SK-N-SH treated with all-trans-retinoic acid at 6 μM for 48 hours (cell line): ENCODE data around the gene LRRC8E.

Experiments used
- ATAC-seq: fragments of 200-7000 bp; cut with Tn5 transposase; 3 replicates; pipeline ENCODE4 v1.9.1; 2020; ENCODE audit warnings: mild to moderate bottlenecking, moderate library complexity
- ARNTL ChIP-seq: fragments of 450-650 bp; formaldehyde crosslinking; IDR thresholded peaks from 2 replicates; pipeline ENCODE4 v1.5.0; 2020; ENCODE audit warnings: low read depth, mild to moderate bottlenecking, moderate library complexity, borderline replicate concordance
- BACH2 ChIP-seq: fragments of 250-450 bp; sonication (Bioruptor Pico); IDR thresholded peaks from 2 replicates; pipeline ENCODE4 v1.9.0; 2021; ENCODE audit warnings: mild to moderate bottlenecking, borderline replicate concordance
- CSDC2 ChIP-seq: fragments of 250-450 bp; sonication (Bioruptor Pico); IDR thresholded peaks from 2 replicates; pipeline ENCODE4 v1.5.0; 2020; ENCODE audit warnings: mild to moderate bottlenecking, moderate library complexity
- ESRRG ChIP-seq: fragments of 250-450 bp; sonication (Bioruptor Pico); IDR thresholded peaks from 2 replicates; pipeline ENCODE4 v1.6.1; 2021; ENCODE audit warnings: mild to moderate bottlenecking
- ISL1 ChIP-seq: fragments of 250-450 bp; sonication (Bioruptor Pico); IDR thresholded peaks from 2 replicates; pipeline ENCODE4 v2.1.2; 2022; ENCODE audit warnings: mild to moderate bottlenecking, moderate library complexity
- OSR1 ChIP-seq: fragments of 250-450 bp; sonication (Bioruptor Pico); IDR thresholded peaks from 2 replicates; pipeline ENCODE4 v1.8.0; 2022; ENCODE audit warnings: moderate library complexity, mild to moderate bottlenecking, inconsistent platforms
- RARB ChIP-seq: fragments of 250-450 bp; sonication (Bioruptor Pico); IDR thresholded peaks from 2 replicates; pipeline ENCODE4 v1.8.0; 2021; ENCODE audit warnings: mild to moderate bottlenecking, moderate library complexity
- SNAI2 ChIP-seq: fragments of 250-450 bp; sonication (Bioruptor Pico); IDR thresholded peaks from 2 replicates; pipeline ENCODE4 v1.5.0; 2020; ENCODE audit warnings: mild to moderate bottlenecking, moderate library complexity
- TCF4 ChIP-seq: fragments of 250-450 bp; sonication (Bioruptor Pico); IDR thresholded peaks from 2 replicates; pipeline ENCODE4 v1.8.0; 2021; ENCODE audit warnings: mild to moderate bottlenecking, moderate library complexity, borderline replicate concordance
- TOX ChIP-seq: fragments of 250-450 bp; sonication (Bioruptor Pico); IDR thresholded peaks from 2 replicates; pipeline ENCODE4 v1.8.0; 2021; ENCODE audit warnings: mild to moderate bottlenecking, moderate library complexity, borderline replicate concordance
- ZFP3 ChIP-seq: fragments of 250-450 bp; sonication (Bioruptor Pico); IDR thresholded peaks from 2 replicates; pipeline ENCODE4 v1.5.0; 2020; ENCODE audit warnings: mild to moderate bottlenecking, moderate library complexity
- ZFP30 ChIP-seq: fragments of 450-650 bp; formaldehyde crosslinking; IDR thresholded peaks from 2 replicates; pipeline ENCODE4 v1.5.0; 2022; ENCODE audit warnings: mild to moderate bottlenecking, moderate library complexity
- ZNF565 ChIP-seq: fragments of 450-650 bp; formaldehyde crosslinking; conservative IDR thresholded peaks from 2 replicates; pipeline ENCODE4 v1.5.0; 2020; ENCODE audit warnings: low read depth, mild to moderate bottlenecking, moderate library complexity
- ZNF70 ChIP-seq: fragments of 450-650 bp; formaldehyde crosslinking; IDR thresholded peaks from 2 replicates; pipeline ENCODE4 v1.5.0; 2020; ENCODE audit warnings: mild to moderate bottlenecking, moderate library complexity
- TF ChIP-seq, protein P1 (sequence below): fragments of 250-450 bp; sonication (Bioruptor Pico); IDR thresholded peaks from 2 replicates; pipeline ENCODE4 v1.5.0; 2020; ENCODE audit warnings: mild to moderate bottlenecking, moderate library complexity
- TF ChIP-seq, protein P2 (sequence below): fragments of 250-450 bp; sonication (Bioruptor Pico); IDR thresholded peaks from 2 replicates; pipeline ENCODE4 v1.5.1; 2020; ENCODE audit warnings: low read depth, mild to moderate bottlenecking, moderate library complexity
- TF ChIP-seq, protein P3 (sequence below): fragments of 250-450 bp; sonication (Bioruptor Pico); IDR thresholded peaks from 2 replicates; pipeline ENCODE4 v1.8.0; 2020; ENCODE audit warnings: mild to moderate bottlenecking, moderate library complexity, borderline replicate concordance
- TF ChIP-seq, protein P4 (sequence below): fragments of 250-450 bp; sonication (Bioruptor Pico); IDR thresholded peaks from 2 replicates; pipeline ENCODE4 v1.8.0; 2021; ENCODE audit warnings: low read depth, mild to moderate bottlenecking, moderate library complexity, borderline replicate concordance
- TF ChIP-seq, protein P5 (sequence below): fragments of 250-450 bp; sonication (Bioruptor Pico); IDR thresholded peaks from 2 replicates; pipeline ENCODE4 v1.5.1; 2021; ENCODE audit warnings: mild to moderate bottlenecking, moderate library complexity

Gene LRRC8E

DNA sequence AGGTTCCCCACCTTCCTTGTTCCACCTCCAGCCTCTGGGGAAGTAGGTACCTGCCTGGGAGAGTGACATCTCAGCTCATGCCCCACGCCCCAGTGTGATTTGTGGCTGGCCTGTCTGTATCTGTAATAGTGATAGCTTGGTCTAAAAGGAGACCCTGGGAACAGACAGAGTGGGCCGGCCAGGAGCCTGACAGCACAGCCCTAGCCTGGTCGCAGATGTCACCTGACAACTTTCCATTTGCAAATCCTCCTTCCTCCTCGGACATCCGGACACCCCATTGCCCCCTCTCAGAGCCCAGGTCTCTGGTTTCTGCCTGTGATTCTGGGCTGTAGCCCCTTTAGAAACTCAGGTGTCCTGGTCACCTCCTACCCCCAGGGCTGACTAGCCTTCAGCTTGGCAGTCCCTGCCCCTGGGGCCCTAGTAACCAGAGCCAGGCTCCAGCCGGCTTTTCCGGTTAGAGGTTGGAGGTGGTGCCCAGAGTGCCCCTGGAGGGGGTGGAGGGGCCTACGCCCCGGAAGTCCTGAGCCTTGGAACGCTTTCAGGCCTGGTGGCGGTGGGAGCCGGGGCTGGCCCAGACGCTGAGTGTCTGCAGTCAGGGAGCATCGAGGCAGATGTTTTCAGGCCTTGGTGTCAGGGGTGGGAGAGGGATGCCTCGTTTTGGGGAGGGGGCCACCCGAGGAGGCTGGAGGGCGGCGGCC, 6.5 kb downstream of the LRRC8E start (continued):
- TF ChIP-seq, protein P1, sequence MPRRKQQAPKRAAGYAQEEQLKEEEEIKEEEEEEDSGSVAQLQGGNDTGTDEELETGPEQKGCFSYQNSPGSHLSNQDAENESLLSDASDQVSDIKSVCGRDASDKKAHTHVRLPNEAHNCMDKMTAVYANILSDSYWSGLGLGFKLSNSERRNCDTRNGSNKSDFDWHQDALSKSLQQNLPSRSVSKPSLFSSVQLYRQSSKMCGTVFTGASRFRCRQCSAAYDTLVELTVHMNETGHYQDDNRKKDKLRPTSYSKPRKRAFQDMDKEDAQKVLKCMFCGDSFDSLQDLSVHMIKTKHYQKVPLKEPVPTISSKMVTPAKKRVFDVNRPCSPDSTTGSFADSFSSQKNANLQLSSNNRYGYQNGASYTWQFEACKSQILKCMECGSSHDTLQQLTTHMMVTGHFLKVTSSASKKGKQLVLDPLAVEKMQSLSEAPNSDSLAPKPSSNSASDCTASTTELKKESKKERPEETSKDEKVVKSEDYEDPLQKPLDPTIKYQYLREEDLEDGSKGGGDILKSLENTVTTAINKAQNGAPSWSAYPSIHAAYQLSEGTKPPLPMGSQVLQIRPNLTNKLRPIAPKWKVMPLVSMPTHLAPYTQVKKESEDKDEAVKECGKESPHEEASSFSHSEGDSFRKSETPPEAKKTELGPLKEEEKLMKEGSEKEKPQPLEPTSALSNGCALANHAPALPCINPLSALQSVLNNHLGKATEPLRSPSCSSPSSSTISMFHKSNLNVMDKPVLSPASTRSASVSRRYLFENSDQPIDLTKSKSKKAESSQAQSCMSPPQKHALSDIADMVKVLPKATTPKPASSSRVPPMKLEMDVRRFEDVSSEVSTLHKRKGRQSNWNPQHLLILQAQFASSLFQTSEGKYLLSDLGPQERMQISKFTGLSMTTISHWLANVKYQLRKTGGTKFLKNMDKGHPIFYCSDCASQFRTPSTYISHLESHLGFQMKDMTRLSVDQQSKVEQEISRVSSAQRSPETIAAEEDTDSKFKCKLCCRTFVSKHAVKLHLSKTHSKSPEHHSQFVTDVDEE (CRISPR knock-in tag), result no peak
- TF ChIP-seq SNAI2 (CRISPR knock-in tag) (no peak), ZNF70 (no peak)

DNA sequence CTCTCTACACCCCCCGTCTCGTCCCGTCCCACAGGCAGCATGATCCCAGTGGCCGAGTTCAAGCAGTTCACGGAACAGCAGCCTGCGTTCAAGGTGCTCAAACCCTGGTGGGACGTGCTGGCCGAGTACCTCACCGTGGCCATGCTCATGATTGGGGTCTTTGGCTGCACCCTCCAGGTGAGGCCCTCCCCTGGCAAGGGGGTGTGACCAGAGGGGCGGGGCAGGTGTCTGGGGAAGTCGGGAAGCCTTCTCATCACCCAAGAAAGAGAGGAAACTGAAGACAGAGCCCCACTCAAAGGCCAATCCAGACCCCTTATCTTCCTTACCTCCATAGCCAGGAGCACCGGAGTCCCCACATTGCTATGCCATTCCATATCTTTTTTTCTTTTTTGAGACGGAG, 7.3 kb downstream of the LRRC8E start:
- no peak for ATAC-seq
- TF ChIP-seq, protein P2, sequence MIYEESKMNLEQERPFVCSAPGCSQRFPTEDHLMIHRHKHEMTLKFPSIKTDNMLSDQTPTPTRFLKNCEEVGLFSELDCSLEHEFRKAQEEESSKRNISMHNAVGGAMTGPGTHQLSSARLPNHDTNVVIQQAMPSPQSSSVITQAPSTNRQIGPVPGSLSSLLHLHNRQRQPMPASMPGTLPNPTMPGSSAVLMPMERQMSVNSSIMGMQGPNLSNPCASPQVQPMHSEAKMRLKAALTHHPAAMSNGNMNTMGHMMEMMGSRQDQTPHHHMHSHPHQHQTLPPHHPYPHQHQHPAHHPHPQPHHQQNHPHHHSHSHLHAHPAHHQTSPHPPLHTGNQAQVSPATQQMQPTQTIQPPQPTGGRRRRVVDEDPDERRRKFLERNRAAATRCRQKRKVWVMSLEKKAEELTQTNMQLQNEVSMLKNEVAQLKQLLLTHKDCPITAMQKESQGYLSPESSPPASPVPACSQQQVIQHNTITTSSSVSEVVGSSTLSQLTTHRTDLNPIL (CRISPR knock-in tag), result no peak
- TF ChIP-seq RARB (CRISPR knock-in tag), result no peak
- no peak for TF ChIP-seq BACH2 (CRISPR knock-in tag)
- no peak for TF ChIP-seq ESRRG (CRISPR knock-in tag)
- TF ChIP-seq ISL1 (CRISPR knock-in tag), result no peak
- TF ChIP-seq ZFP3 (CRISPR knock-in tag), result no peak
- TF ChIP-seq, protein P3, sequence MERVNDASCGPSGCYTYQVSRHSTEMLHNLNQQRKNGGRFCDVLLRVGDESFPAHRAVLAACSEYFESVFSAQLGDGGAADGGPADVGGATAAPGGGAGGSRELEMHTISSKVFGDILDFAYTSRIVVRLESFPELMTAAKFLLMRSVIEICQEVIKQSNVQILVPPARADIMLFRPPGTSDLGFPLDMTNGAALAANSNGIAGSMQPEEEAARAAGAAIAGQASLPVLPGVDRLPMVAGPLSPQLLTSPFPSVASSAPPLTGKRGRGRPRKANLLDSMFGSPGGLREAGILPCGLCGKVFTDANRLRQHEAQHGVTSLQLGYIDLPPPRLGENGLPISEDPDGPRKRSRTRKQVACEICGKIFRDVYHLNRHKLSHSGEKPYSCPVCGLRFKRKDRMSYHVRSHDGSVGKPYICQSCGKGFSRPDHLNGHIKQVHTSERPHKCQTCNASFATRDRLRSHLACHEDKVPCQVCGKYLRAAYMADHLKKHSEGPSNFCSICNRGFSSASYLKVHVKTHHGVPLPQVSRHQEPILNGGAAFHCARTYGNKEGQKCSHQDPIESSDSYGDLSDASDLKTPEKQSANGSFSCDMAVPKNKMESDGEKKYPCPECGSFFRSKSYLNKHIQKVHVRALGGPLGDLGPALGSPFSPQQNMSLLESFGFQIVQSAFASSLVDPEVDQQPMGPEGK (CRISPR knock-in tag), result no peak
- TF ChIP-seq, protein P4, sequence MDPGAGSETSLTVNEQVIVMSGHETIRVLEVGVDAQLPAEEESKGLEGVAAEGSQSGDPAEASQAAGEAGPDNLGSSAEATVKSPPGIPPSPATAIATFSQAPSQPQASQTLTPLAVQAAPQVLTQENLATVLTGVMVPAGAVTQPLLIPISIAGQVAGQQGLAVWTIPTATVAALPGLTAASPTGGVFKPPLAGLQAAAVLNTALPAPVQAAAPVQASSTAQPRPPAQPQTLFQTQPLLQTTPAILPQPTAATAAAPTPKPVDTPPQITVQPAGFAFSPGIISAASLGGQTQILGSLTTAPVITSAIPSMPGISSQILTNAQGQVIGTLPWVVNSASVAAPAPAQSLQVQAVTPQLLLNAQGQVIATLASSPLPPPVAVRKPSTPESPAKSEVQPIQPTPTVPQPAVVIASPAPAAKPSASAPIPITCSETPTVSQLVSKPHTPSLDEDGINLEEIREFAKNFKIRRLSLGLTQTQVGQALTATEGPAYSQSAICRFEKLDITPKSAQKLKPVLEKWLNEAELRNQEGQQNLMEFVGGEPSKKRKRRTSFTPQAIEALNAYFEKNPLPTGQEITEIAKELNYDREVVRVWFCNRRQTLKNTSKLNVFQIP (CRISPR knock-in tag), result no peak
- TF ChIP-seq, protein P1 (CRISPR knock-in tag), result no peak
- no peak for TF ChIP-seq OSR1
- TF ChIP-seq ZFP30 (CRISPR knock-in tag), result no peak
- no peak for TF ChIP-seq TCF4 (CRISPR knock-in tag)
- no peak for TF ChIP-seq TOX (CRISPR knock-in tag)
- TF ChIP-seq CSDC2 (CRISPR knock-in tag), result no peak
- no peak for TF ChIP-seq ARNTL
- TF ChIP-seq, protein P5, sequence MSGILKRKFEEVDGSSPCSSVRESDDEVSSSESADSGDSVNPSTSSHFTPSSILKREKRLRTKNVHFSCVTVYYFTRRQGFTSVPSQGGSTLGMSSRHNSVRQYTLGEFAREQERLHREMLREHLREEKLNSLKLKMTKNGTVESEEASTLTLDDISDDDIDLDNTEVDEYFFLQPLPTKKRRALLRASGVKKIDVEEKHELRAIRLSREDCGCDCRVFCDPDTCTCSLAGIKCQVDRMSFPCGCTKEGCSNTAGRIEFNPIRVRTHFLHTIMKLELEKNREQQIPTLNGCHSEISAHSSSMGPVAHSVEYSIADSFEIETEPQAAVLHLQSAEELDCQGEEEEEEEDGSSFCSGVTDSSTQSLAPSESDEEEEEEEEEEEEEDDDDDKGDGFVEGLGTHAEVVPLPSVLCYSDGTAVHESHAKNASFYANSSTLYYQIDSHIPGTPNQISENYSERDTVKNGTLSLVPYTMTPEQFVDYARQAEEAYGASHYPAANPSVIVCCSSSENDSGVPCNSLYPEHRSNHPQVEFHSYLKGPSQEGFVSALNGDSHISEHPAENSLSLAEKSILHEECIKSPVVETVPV (CRISPR knock-in tag), result no peak
- TF ChIP-seq ZNF565 (CRISPR knock-in tag), result no peak
- TF ChIP-seq, all 23 proteins: peak for 0
